ENCODE data around the gene TEKT5.

DNA sequence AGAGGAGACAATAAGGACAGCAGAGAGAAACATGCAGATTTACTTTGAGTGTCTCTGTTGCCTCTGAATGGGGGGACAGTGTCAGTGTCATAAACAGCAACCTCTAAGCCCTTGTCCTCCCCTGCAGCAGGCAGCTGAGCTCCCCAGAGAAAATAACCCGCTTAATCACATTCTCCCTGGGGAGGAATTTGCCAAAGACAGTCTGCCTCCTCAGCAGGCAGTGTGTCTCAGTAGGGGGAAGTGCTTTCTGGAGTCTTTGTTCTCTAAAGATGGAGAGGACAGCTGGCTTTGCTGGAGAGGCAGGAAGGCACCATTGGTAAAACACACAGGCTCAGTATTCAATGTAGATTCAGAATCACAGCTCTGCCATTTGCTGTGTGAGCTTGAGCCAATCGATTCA lies 16.1 kb downstream of the TEKT5 start:
- TF ChIP-seq, protein P1, sequence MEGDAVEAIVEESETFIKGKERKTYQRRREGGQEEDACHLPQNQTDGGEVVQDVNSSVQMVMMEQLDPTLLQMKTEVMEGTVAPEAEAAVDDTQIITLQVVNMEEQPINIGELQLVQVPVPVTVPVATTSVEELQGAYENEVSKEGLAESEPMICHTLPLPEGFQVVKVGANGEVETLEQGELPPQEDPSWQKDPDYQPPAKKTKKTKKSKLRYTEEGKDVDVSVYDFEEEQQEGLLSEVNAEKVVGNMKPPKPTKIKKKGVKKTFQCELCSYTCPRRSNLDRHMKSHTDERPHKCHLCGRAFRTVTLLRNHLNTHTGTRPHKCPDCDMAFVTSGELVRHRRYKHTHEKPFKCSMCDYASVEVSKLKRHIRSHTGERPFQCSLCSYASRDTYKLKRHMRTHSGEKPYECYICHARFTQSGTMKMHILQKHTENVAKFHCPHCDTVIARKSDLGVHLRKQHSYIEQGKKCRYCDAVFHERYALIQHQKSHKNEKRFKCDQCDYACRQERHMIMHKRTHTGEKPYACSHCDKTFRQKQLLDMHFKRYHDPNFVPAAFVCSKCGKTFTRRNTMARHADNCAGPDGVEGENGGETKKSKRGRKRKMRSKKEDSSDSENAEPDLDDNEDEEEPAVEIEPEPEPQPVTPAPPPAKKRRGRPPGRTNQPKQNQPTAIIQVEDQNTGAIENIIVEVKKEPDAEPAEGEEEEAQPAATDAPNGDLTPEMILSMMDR (IDR thresholded peaks at IDR 0.05; ENCODE audit: insufficient read depth, low read length) = no peak
- TF ChIP-seq POLR2AphosphoS5 (IDR thresholded peaks at IDR 0.05; ENCODE audit: low read depth) = no peak
- TF ChIP-seq GABPA (IDR thresholded peaks at IDR 0.05; ENCODE audit: low read depth) = no peak
